NCI-H1092 treated with DMSO at 0.1 percent for 48 hours (cell line): ENCODE data around the gene PRUNE2.
A peak's percentile ranks its signal among the peaks of the same experiment; 100 is the strongest.
"Not testable (repeated sequence)": the region's sequence is repeated elsewhere in the genome, so short reads cannot be mapped to it uniquely, and the experiment has no call there.

Experiments used
- DNase-seq: peaks from one replicate; lab custom pipeline; 2025; lab: John Stamatoyannopoulos, UW

PRUNE2 gene

GRCh38 chr9:76602199-76602598, 303.7 kb downstream of the PRUNE2 start:
- DNase-seq: no peak

GRCh38 chr9:76600007-76600615, 305.8 kb downstream of the PRUNE2 start:
- DNase-seq: peak; percentile 48

- no peak for DNase-seq
These were observed 306.9 kb downstream of the PRUNE2 start for GRCh38 chr9:76598981-76599380.

- no peak for DNase-seq
These were observed 310.3 kb downstream of the PRUNE2 start for GRCh38 chr9:76595645-76596044.

- no peak for DNase-seq
These were observed 311.0 kb downstream of the PRUNE2 start for GRCh38 chr9:76594764-76595424.

GRCh38 chr9:76593961-76594735, 311.8 kb downstream of the PRUNE2 start:
- not testable (repeated sequence) for DNase-seq

- DNase-seq: no peak
These were observed 313.0 kb downstream of the PRUNE2 start for GRCh38 chr9:76592974-76593347.

GRCh38 chr9:76592091-76592973, 313.6 kb downstream of the PRUNE2 start:
- DNase-seq: no peak

- DNase-seq: no peak
These were observed 314.5 kb downstream of the PRUNE2 start for GRCh38 chr9:76591256-76591950.

GRCh38 chr9:76588316-76588715, 317.6 kb downstream of the PRUNE2 start:
- DNase-seq: no peak

GRCh38 chr9:76586390-76587314, 319.3 kb downstream of the PRUNE2 start:
- DNase-seq: peak; percentile 83

GRCh38 chr9:76585487-76586389, 320.2 kb downstream of the PRUNE2 start:
- peak; percentile 65 for DNase-seq

GRCh38 chr9:76583256-76583655, 322.7 kb downstream of the PRUNE2 start:
- no peak for DNase-seq

GRCh38 chr9:76581731-76582130, 324.2 kb downstream of the PRUNE2 start:
- no peak for DNase-seq

GRCh38 chr9:76580820-76581219, 325.1 kb downstream of the PRUNE2 start:
- no peak for DNase-seq

GRCh38 chr9:76580188-76580587, 325.7 kb downstream of the PRUNE2 start:
- peak; percentile 23 for DNase-seq

GRCh38 chr9:76576344-76576743, 329.6 kb downstream of the PRUNE2 start:
- DNase-seq: no peak

GRCh38 chr9:76575761-76576160, 330.2 kb downstream of the PRUNE2 start:
- DNase-seq: no peak
